H1 (cell line): ENCODE data around the gene PPM1M. TPM values are rescaled to one million over a fixed set of nuclear protein-coding genes. Genes with fewer than 3 reads are reported as not detected.

Source experiments
- CHD2 ChIP-seq: IDR thresholded peaks from 2 replicates; pipeline ENCODE4 v1.6.1; 2012; ENCODE audit warnings: low read length, improper control_type of control experiment
- EGR1 ChIP-seq: IDR thresholded peaks from 2 replicates; pipeline ENCODE4 v1.6.1; 2011; ENCODE audit warnings: low read depth, low read length, borderline replicate concordance
- EZH2 ChIP-seq: fragments of 200-600 bp; sonication (generic); IDR thresholded peaks from 2 replicates; pipeline ENCODE4 v1.7.1; 2012; ENCODE audit warnings: low read depth, mild to moderate bottlenecking, moderate library complexity, low read length, inconsistent platforms; ENCODE audit not compliant: severe bottlenecking
- FOSL1 ChIP-seq: IDR thresholded peaks from 2 replicates; pipeline ENCODE4 v1.6.1; 2011; ENCODE audit warnings: mild to moderate bottlenecking, low read depth, low read length, moderate library complexity; ENCODE audit not compliant: insufficient read depth
- JUN ChIP-seq: IDR thresholded peaks from 2 replicates; pipeline ENCODE4 v1.6.1; 2011; ENCODE audit warnings: low read depth, mild to moderate bottlenecking, improper control_type of control experiment, low read length
- RBBP5 ChIP-seq: IDR thresholded peaks from 2 replicates; pipeline ENCODE4 v1.7.1; 2012; ENCODE audit warnings: low read depth, mild to moderate bottlenecking, inconsistent platforms, low read length, moderate library complexity, borderline replicate concordance
- SAP30 ChIP-seq: fragments of 300-600 bp; sonication (generic); IDR thresholded peaks from 2 replicates; pipeline ENCODE4 v1.7.1; 2012; ENCODE audit warnings: low read length, moderate library complexity, mild to moderate bottlenecking, inconsistent platforms; ENCODE audit not compliant: insufficient read depth, insufficient replicate concordance
- SP2 ChIP-seq: IDR thresholded peaks from 2 replicates; pipeline ENCODE4 v1.6.1; 2012; ENCODE audit warnings: mild to moderate bottlenecking, low read length, inconsistent platforms
- polyA plus RNA-seq, 7 experiments: library from polyadenylated mRNA; depleted of rRNA in 3 of 7; stranded (reverse) in 5 of 7; unstranded in 2 of 7; fragments of >200 nt in 5 of 7; fragments of 200-250 nt in 2 of 7; gene quantifications; 1 replicate in 5 of 7; 2 replicates in 1 of 7; 4 replicates in 1 of 7; pipeline versions ENCODE4 v1.2.1 to v1.2.3, GENCODE V29; 2011 to 2013; ENCODE audit warnings: missing spikeins in 2 of 7, mixed read lengths in 2 of 7
- total RNA-seq: library from RNA; stranded (reverse); fragmentation: NEBNext Ultra II Directional; extraction: Animal tissue kit (Norgen Biotek cat#: 25700); gene quantifications from 2 replicates; pipeline ENCODE4 v1.2.1, GENCODE V29; 2021

The PPM1M gene
- total and polyA plus RNA-seq, 2 of the 8 experiments (the other 6 are each of a cell fraction or from before 2014, with no cell fraction given) = 5.2 to 6.3 TPM

DNA sequence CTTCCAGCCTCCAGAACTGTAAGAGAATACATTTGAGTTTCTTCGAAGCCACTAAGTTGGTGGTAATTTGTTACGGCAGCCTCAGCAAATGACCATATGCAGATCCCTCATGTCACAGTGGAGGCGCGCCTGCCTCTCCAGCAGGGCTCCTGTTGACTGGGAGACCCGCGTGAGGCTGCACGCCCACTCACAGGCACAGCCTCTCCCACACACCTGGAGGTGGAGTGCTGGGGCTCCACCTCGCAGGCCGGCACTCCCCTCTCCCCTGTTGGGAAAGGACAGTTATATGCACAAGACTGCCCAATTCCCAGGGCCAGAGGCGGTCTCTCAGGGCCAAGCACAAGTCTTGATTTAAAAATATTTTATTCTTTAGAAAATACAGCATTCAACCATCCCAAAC, 17.3 kb upstream of the PPM1M start (continued):
- TF ChIP-seq EGR1 (no peak), RBBP5 (no peak), EZH2 (no peak), SAP30 (no peak), CHD2 (no peak), FOSL1 (no peak), JUN (no peak), SP2 (no peak)
- TF ChIP-seq, all 59 proteins: peak for 0
